Panc1 (cell line): ENCODE results near the gene STOX2. TPM values are rescaled to one million over a fixed set of nuclear protein-coding genes. Genes with fewer than 3 reads are reported as not detected.

Experiments
- ATAC-seq: fragments of 200-7000 bp; cut with Tn5 transposase; 2 replicates; pipeline ENCODE4 v1.9.1; 2020; ENCODE audit warnings: mild to moderate bottlenecking, moderate library complexity
- BruUV-seq: library from RNA; stranded (reverse); fragments of 400-500 nt; replicated peaks from 2 replicates; lab custom pipeline; 2021; lab: Mats Ljungman, UMichigan
- CTCF ChIA-PET: fragments of 300-600 bp; sonication (Branson Sonifier 250); formaldehyde crosslinking; loops from one replicate; lab custom pipeline; 2022; ENCODE audit warnings: antibody characterized with exemption; lab: Charles Lee
- POLR2A ChIA-PET: fragments of 300-600 bp; sonication (Branson Sonifier 250); formaldehyde crosslinking; loops from one replicate; lab custom pipeline; 2022; ENCODE audit warnings: antibody characterized with exemption; lab: Charles Lee
- DNase-seq: peaks from one replicate; pipeline ENCODE4 v3.0.0-alpha.2; 2010; ENCODE audit warnings: low read depth, low spot score
- H3K27ac ChIP-seq: 2 replicates; pipeline ENCODE4 v1.5.1; 2011; ENCODE audit warnings: mild to moderate bottlenecking, low read length, inconsistent platforms
- H3K27me3 ChIP-seq: fragments of 200-500 bp; sonication (Bioruptor generic); 2 replicates; pipeline ENCODE4 v1.6.0; 2014; ENCODE audit warnings: low read length, inconsistent platforms; ENCODE audit not compliant: control insufficient read depth, insufficient read depth
- H3K36me3 ChIP-seq: fragments of 200-500 bp; sonication (Bioruptor generic); 2 replicates; pipeline ENCODE4 v1.5.1; 2014; ENCODE audit warnings: inconsistent platforms, mild to moderate bottlenecking, low read length, moderate library complexity; ENCODE audit not compliant: control insufficient read depth, insufficient read depth
- H3K4me1 ChIP-seq: 2 replicates; pipeline ENCODE4 v1.5.1; 2011; ENCODE audit warnings: inconsistent platforms, mild to moderate bottlenecking, low read length, moderate library complexity; ENCODE audit not compliant: control insufficient read depth, insufficient read depth
- H3K4me3 ChIP-seq, 2 experiments: 2 replicates each; pipeline ENCODE4 v1.5.1; 2011 to 2012; ENCODE audit warnings: low read depth in 2 of 2, low read length in 2 of 2, mild to moderate bottlenecking in 2 of 2, inconsistent platforms in 1 of 2, moderate library complexity in 1 of 2
- H3K9me3 ChIP-seq: fragments of 200-500 bp; sonication (Bioruptor generic); 2 replicates; pipeline ENCODE4 v1.5.1; 2014; ENCODE audit warnings: low read depth, mild to moderate bottlenecking, inconsistent platforms, low read length, moderate library complexity; ENCODE audit not compliant: control insufficient read depth, insufficient read depth
- POLR2AphosphoS5 ChIP-seq: IDR thresholded peaks from 2 replicates; pipeline ENCODE4 v1.6.1; 2012; ENCODE audit warnings: mild to moderate bottlenecking, low read depth, low read length, moderate library complexity
- REST ChIP-seq, 2 experiments: IDR thresholded peaks; 2 replicates each; pipeline ENCODE4 v1.6.1; 2011 to 2012; ENCODE audit warnings: low read depth in 2 of 2, control low read depth in 1 of 2, low read length in 1 of 2, mild to moderate bottlenecking in 1 of 2, moderate library complexity in 1 of 2; ENCODE audit not compliant: insufficient read depth in 1 of 2
- SIN3A ChIP-seq: IDR thresholded peaks from 2 replicates; pipeline ENCODE4 v1.6.1; 2012; ENCODE audit warnings: low read depth, mild to moderate bottlenecking, low read length, moderate library complexity, borderline replicate concordance; ENCODE audit not compliant: insufficient read depth
- TCF7L2 ChIP-seq: IDR thresholded peaks from 2 replicates; pipeline ENCODE4 v1.6.1; 2011; ENCODE audit warnings: mild to moderate bottlenecking, low read depth, low read length, inconsistent platforms
- in situ Hi-C: cut with HindIII; loops from 2 replicates; pipeline ENCODE4 v1.10.0; 2016; ENCODE audit warnings: low sequenced_read_pairs, low pct_unique_long_range_greater_than_20kb
- intact Hi-C: fragments of 100-400 bp; cut with micrococcal nuclease; formaldehyde crosslinking; loops from one replicate; pipeline ENCODE4 v1.10.0; 2022; ENCODE audit not compliant: unreplicated experiment
- total RNA-seq: library from RNA; stranded (reverse); gene quantifications from one replicate; pipeline ENCODE4 v1.2.1, GENCODE V29; 2021; ENCODE audit not compliant: unreplicated experiment
- TF ChIP-seq, protein P1 (sequence below): fragments of 450-650 bp; IDR thresholded peaks from 2 replicates; pipeline ENCODE4 v1.5.1; 2017; ENCODE audit warnings: mild to moderate bottlenecking

STOX2 gene
- total RNA-seq, 1 experiment from 2014 or later: 10.6 TPM

DNA sequence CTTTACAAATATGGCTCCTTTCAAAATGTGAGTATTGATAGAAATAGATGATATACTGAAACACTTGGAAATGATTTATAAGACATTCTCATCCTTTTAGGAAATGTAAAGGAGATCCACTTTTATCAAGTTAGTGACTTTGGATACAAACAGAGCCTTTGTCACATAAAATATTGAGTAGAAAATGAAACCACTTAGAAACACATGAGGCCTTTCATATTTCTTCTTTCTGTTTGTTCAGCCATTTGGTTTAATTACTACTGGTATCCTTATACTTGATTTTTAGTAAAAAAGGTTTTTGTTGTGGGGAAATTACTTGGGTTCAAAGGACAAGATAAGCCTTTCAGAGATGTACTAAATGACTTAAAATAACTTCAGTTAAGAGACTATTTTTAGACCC is 4.1 kb downstream of the STOX2 start:
- intact Hi-C loops: no loop called here
- POLR2A ChIA-PET: no interaction called here

DNA sequence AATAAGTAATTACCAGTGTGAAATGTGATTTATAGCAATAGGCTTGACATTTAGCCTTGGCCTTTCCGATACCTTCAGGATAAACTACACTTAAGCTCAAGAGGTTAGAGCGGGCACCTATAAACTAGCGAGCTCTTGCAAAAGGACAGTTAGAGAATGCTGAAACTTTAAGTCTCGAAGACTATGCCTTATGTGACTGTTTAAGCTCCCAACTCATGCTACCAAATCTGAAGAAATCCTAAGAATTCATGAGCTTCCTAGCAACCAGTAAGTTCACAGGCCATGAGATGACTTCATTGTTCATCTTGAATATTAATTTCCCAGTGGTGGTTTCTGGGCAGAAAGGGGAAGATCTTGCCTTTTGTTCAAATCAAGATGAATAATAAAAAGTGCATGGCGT is 4.7 kb downstream of the STOX2 start:
- in situ Hi-C loops (no loop called here), intact Hi-C loops (no loop called here)
- no peaks in the 10 kb centered on the region for H3K27me3 ChIP-seq
- no peaks in the 10 kb centered on the region for H3K36me3 ChIP-seq
- ChIA-PET CTCF (no interaction called here), POLR2A (no interaction called here)
- no peak for TF ChIP-seq REST (IDR thresholded peaks at IDR 0.05; ENCODE audit: insufficient read depth in 1 of 2, low read depth in 2 of 2, low read length in 1 of 2)
- TF ChIP-seq, protein P1, sequence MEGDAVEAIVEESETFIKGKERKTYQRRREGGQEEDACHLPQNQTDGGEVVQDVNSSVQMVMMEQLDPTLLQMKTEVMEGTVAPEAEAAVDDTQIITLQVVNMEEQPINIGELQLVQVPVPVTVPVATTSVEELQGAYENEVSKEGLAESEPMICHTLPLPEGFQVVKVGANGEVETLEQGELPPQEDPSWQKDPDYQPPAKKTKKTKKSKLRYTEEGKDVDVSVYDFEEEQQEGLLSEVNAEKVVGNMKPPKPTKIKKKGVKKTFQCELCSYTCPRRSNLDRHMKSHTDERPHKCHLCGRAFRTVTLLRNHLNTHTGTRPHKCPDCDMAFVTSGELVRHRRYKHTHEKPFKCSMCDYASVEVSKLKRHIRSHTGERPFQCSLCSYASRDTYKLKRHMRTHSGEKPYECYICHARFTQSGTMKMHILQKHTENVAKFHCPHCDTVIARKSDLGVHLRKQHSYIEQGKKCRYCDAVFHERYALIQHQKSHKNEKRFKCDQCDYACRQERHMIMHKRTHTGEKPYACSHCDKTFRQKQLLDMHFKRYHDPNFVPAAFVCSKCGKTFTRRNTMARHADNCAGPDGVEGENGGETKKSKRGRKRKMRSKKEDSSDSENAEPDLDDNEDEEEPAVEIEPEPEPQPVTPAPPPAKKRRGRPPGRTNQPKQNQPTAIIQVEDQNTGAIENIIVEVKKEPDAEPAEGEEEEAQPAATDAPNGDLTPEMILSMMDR: no peak
- no peak for TF ChIP-seq SIN3A
- no peak for TF ChIP-seq POLR2AphosphoS5
- no peak for TF ChIP-seq TCF7L2
- no peaks in the 10 kb centered on the region for H3K4me1 ChIP-seq
- no TSS peak for BruUV-seq
- ATAC-seq (no peak), DNase-seq (no peak)
- H3K27ac ChIP-seq: no peak overlapping the region
- no peaks in the 10 kb centered on the region for H3K9me3 ChIP-seq
- H3K4me3 ChIP-seq: no peak overlapping the region

More for the DNA sequence above, 4.1 kb downstream of the STOX2 start:
- BruUV-seq: no TSS peak
- CTCF ChIA-PET: no interaction called here
- DNase-seq: no peak
- no peak for ATAC-seq
- no peak for TF ChIP-seq TCF7L2
- no peak for TF ChIP-seq REST (IDR thresholded peaks at IDR 0.05; ENCODE audit: insufficient read depth in 1 of 2, low read depth in 2 of 2, low read length in 1 of 2)
- no peak for TF ChIP-seq POLR2AphosphoS5
- TF ChIP-seq, protein P1: no peak
- H3K27me3 ChIP-seq: no peaks in the 10 kb centered on the region
- no peak overlapping the region for H3K27ac ChIP-seq
- H3K36me3 ChIP-seq: no peaks in the 10 kb centered on the region
- no peak overlapping the region for H3K4me3 ChIP-seq
- peaks cover under 1% of the 10 kb centered on the region; the same call in 1 of the 2 replicates for H3K4me1 ChIP-seq
- in situ Hi-C loops: no loop called here
- no peaks in the 10 kb centered on the region for H3K9me3 ChIP-seq
